HG03196 (cell line): ENCODE measurements around the gene HIP1.
"Not testable (repeated sequence)": the region's sequence is repeated elsewhere in the genome, so short reads cannot be mapped to it uniquely, and the experiment has no call there.

Experiments
- ATAC-seq: cut with Tn5 transposase; IDR thresholded peaks from one replicate; pipeline ENCODE4 v1.9.1; 2021; ENCODE audit not compliant: unreplicated experiment

The HIP1 gene

DNA sequence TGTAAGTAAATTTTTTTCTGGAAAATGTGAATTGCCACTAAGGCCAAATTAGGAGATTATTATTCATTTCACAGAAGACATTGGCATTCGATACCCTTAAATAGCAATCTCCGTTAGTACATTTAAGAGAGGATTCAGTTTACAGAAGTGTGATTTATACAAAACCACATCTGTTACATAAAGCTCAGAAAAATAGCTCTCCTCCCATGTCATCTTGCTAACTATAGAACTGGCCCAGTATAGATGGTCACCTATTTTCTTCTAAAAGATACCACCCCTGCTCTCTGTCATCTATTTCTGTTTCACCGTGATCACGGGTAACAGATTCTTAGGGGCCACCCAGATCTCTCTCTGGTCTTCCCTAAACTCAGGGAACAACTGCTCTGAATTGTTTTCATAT is 119.1 kb downstream of the HIP1 start:
- ATAC-seq, result no peak

DNA sequence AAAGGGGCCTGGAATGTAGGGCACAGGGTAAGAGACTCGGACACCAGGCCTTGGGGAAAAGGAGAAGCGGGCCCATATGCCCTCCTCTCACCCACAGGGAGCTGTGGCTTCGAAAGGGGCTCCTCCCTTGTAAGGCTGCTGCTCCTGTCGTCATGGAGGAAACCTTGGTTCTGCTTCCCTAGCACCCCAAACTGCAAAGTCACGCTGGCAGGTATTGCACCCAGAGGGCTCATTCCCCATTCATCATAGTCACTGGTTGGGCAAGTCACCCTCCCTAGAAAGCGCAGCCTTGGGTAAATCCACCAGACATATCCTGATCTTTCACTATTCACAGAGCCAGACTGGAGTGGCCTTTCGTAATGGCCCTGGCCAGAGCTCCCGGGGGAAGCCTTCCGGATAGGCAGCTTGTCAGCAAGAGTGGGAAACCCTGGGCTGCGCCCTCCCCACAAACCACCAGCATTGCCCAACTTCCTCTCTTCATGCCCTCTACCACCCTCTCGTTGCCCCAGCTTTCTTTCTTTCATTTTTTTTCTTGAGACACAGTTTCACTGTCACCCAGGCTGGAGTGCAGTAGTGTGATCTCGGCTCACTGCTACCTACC is 121.0 kb downstream of the HIP1 start:
- peak; percentile 57 for ATAC-seq

DNA sequence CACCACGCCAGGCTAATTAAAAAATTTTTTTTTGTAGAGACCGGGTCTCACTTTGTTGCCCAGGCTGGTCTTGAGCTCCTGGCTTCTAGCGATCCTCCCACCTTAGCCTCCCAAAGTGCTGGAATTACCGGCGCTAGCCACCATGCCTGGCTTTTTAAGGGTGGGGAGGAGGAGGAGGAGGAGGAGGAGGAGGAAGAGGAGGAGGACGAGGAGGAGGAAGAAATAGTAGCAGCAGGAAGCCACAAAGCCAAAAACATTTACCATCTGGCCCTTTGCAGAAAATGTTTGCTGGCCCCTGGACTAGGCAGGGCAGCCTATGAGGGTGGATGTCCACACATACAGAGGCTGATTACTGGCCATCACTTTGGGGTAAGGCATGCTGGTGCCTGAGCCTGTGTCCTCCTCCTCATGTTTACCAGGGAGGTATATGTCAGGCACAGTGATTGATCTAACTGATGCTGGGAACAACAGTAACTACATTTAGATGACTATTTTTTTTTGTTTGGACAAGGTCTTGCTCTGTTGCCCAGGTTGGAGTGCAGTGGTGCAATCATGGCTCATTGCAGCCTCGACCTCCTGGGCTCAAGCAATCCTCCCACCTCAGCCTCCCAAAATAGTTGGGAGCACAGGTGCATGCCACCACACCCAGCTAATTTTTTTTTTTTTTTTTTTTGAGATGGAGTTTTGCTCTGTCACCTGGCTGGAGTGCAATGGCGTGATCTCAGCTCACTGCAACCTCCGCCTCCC is 122.1 kb downstream of the HIP1 start:
- ATAC-seq, result no peak

- ATAC-seq, result no peak
Measured at GRCh38 chr7:75614401-75614800, 124.3 kb downstream of the HIP1 start.

DNA sequence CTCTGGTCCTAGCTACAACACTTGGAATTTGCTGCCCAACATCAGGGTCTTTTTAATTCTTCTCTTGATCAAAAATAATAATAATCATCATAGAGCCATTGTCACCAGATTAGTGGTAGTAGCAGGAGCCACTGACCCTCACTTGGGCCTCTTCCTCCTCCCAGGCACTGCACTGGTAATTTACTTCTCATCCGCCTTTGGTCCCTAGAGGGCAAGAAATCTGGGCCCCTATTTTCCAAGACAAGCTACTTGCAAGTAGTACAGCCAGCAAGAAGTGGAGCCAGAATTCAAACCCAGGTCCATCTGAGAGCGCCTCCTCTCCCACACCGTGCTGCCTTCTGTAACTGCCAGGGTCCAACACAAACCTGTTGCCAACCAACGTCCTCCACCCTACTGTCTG is 125.4 kb downstream of the HIP1 start:
- ATAC-seq, result no peak

DNA sequence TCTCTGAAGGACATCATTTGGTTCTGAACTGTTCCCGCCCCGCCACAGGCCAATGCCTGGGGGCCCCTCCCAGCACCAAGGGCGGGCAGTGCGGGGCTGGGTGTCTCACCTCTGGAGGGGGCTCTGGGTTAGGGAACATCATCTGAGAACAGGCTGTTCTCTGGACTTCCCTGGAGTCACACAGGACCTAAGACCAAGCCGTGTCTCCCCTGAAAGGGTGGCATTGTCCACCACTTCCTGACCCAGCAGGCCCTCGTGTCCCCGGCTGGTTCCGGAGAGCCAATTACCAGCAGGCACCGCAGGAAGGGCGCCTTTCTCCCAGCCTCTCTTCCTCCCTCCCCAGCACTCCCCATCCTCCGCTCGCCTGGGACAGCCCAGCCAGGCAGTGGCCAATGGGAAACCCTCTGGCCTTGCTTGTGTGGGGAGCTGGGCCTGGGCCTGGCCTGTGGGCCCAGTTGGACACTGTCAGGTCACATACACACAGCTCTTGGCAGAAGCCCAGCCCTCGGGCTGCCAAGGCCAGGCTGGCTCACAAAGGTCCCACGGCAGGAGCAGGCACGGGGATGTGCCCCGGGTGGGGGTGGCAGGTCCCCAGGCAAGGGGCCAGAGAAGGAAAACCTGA is 127.1 kb downstream of the HIP1 start:
- no peak for ATAC-seq

DNA sequence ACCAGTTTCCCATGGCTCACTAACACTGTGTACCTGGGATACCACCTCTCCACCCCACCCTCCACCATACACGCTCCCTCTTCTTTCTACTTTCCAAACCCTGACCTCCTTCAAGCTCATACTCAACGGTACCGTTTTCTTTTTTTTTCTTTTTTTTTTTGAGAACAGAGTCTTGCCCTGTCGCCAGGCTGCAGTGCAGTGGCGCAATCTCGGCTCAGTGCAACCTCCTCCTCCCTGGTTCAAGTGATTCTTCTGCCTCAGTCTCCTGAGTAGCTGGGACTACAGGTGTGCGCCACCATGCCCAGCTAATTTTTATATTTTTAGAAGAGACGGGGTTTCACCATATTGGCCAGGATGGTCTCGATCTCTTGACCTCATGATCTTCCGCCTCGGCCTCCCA is 129.3 kb downstream of the HIP1 start:
- ATAC-seq, result not testable (repeated sequence)

GRCh38 chr7:75608451-75609122 is 130.2 kb downstream of the HIP1 start:
- ATAC-seq, result no peak

GRCh38 chr7:75604408-75604807 is 134.3 kb downstream of the HIP1 start:
- no peak for ATAC-seq

DNA sequence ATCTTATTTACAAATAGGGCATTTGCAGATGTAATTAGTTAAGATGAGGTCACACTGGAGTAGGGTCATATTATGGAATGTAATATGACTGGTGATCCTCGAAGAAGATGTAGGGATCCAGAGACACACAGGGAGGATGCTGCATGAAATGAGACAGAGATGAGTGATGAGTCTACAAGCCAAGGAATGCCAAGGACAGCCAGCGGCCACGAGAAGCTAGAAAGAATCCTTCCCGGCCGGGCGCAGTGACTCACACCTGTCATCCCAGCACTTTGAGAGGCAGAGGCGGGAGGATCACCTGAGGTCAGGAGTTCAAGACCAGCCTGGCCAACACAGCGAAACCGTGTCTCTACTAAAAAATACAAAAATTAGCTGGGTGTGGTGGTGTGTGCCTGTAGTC is 135.9 kb downstream of the HIP1 start:
- not testable (repeated sequence) for ATAC-seq

- ATAC-seq, result no peak
Measured at GRCh38 chr7:75601539-75601938, 137.2 kb downstream of the HIP1 start.

DNA sequence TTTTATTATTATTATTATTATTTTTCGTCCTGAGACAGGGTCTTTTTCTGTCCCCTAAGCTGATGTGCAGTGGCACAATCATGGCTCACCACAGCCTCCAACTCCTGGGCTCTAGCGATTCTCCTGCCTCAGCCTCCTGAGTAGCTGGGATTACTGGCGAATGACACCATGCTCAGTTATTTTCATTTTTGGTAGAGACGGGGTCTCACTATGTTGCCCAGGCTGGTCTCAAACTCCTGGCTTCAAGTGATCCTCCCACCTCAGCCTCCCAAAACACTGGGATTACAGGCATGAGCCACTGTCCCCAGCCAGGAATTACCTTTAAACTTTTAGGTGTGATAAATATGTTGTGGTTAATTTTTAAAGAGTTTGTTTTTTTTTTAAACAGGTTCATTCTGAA is 138.0 kb downstream of the HIP1 start:
- not testable (repeated sequence) for ATAC-seq

- ATAC-seq, result no peak
Measured at GRCh38 chr7:75599244-75599781, 139.4 kb downstream of the HIP1 start.

DNA sequence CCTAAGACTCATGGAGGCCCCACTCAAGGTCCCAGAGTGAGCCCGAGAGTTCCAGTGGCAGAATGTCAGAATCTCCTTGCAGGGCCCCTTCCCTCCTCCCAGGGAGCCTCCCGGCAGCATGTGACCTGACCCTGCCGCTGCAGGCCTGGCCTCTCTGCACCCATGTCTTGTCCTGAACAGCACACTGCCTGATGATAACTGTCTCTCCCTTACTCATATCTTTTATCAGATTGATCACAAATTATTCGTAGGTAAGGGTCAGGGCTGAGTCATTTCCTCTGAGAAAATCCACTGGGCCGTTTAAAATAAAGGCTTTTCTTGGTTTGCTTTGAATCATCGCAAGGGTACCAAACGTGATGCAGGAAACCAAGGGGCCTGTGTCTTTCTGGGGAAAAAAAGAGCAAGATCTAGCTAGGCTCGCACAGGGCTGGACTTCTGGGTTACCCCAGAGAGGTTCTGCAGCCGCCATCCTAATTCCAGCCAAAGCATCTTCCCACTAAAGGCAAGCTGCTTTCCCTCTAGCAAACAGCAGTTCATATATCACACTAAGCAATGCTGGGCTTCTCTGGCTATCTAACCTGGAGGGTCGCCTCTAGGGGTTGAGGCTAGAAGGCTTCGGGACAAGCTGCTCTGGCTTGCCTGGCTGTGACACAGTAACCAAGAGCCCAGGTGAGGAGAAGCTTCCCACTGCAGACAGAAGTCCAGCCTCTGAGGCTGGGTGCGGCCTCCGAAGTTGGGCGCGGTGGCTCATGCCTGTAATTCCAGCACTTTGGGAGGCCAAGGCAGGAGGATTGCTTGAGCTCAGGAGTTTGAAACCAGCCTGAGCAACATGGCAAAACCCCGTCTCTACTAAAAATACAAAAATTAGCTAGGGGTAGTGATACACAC is 141.8 kb downstream of the HIP1 start:
- peak; percentile 50 for ATAC-seq

DNA sequence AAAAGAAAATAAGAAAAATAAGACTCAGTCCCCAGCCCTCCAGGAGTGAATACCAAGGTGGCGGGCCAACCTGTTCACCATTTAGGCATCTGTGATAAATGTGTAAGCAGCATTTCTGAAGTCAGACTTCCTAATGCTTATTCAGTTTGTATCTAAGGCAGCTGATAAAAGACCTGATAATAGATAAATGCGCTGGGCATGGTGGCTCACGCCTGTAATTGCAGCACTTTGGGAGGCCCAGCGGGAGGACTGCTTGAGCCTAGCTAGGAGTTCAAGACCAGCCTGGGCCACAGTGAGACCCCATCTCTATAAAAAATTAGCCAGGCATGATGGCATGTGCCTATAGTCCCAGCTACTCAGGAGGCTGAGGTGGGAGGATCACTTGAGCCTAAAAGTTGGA is 143.0 kb downstream of the HIP1 start:
- ATAC-seq, result no peak

DNA sequence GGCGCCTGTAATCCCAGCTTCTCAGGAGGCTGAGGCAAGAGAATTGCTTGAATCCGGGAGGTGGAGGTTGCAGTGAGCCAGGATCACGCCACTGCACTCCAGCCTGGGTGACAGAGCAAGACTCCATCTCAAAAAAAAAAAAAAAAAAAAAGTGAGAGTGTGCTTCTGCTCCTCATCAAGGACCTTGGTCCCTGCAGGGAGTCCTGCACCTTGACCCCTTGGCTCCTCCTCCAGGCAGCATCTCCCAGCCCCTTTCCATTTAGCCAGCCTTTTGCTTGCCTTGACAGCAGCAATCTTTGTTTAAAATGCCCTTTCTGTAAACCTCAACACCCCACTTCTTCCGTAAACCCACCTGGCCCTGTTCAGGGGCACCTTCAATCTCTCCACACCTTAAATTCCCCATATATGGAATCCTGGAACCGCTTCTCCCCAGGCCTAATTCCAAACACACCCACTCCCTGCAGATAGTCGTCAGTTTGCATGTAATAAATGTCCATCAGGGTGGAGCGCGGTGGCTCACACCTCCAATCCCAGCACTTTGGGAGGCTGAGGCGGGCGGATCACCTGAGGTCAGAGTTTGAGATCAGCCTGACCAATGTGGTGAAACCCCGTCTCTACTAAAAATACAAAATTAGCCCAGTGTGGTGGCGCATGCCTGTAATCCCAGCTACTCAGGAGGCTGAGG is 145.1 kb downstream of the HIP1 start:
- not testable (repeated sequence) for ATAC-seq

- no peak for ATAC-seq
Measured at GRCh38 chr7:75591467-75592255, 147.1 kb downstream of the HIP1 start.

GRCh38 chr7:75590373-75591005 is 148.3 kb downstream of the HIP1 start:
- no peak for ATAC-seq

DNA sequence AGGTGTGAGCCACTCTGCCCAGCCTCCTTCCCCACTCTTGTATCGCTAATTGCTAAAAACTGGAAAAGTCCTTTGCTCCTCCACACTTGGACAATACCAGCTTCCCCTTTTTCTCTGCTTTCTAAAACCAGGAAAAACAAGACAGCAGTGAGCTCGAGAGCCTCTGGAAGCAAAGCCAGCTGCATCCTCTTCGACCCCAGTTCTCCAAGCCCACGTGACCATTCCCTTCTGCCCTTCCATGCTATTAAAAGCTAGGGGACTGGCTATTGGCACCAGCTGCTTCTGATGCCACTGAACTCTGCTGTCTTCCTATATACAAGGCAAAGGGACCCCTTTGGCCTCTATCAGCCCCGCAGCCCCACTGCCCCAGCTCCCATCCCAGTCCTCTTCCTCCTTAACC is 154.4 kb downstream of the HIP1 start:
- no peak for ATAC-seq
